AG20443 (cell line): ENCODE data around the gene ANKUB1.

Source experiments
- DNase-seq: peaks from one replicate; pipeline ENCODE4 v3.0.0; 2012; ENCODE audit warnings: low spot score, mixed read lengths

Gene ANKUB1

DNA sequence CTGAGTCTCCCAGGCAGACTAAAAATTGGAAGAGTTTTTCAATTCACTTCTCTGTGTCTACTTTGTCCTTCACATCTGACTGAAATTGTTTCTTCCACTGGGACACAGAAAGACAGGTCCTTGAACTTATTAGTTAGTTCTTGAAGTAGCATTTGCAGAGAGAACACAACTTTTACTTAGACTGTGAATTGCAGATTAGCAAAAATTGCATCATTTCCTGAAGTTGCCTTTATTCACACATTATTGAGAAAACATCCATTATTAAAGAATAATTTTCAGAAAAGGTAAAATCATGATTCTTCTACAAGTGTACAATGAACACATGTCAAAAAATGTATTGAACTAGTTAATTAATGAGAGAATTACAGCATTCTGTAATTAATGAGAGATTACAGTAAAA lies 38.6 kb downstream of the ANKUB1 start:
- no peak for DNase-seq

DNA sequence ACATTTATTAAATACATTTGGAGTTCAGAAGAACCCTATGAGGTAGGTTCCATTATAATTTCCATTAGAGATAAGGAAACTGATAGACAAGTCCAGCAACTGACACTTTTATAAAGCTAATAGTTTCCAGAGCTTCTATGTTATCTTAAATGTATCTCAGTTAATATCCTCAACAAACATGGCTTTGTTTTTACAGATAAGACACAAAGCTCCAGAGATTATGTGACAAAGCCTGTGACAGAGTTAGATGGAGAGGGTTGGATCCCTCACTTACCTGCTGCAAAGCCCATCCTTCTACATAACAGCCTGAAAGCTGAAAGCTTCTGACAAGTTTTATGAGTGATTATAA lies 39.6 kb downstream of the ANKUB1 start:
- DNase-seq: no peak

DNA sequence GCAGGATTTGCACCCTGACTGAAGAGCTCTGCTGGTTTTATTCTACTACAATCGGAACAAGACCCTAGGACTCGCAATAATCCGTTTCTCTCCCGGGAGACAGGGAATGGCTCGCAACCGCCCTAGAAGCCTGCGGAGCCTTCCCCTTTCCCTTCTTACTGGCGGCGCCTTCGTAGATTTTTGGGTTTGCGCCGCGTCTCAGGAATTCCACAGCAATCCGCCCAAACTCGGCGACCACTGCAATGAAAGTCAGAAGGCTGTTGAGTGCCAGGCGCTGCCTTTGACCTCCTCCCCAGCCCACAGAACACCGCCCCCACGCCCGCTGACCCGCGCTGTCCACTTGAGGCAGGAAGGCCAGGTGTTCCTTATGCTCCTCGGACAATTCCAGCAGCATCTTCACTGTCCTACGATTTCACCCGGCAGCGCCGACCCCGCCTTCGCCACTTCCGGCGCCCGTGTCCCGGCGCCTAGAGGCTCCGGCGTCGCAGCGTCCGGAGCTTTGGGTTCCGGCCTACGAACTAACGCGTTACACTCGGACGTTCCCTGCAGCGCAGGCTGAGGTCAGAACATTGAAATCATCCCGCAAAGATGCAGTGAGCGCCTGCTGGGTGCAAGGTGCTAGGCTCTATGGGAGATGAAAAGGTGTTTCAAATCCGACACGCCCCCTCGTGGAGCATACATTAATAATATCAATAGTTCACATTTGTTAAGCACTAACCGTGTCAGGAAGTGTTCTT lies 40.1 kb downstream of the ANKUB1 start, which contains the start of gene COMMD2:
Gene COMMD2, minus strand, starts transcription at position 439 of the 737 bp plus-strand sequence. Its CDS starts 45 bp downstream, at position 394.
- peak; percentile 95 for DNase-seq

DNA sequence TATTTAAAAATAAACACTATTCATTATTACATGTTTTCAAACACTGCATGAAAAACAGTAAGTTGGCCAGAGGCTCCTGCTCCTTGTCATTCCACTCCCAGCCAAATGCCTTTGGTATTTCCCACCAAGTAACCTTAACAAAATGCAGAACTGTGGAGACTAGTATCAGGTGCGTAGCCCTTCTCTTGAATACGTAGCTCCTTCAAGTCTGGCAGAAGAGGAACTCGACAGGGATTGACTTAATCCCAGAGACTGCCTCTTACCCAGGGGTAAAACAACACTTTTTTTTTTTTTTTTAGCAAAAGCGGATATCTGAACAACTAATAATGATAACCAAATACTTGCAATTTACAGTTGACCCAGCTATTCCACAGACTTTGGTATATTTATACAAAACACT lies 40.8 kb downstream of the ANKUB1 start:
- DNase-seq: no peak

DNA sequence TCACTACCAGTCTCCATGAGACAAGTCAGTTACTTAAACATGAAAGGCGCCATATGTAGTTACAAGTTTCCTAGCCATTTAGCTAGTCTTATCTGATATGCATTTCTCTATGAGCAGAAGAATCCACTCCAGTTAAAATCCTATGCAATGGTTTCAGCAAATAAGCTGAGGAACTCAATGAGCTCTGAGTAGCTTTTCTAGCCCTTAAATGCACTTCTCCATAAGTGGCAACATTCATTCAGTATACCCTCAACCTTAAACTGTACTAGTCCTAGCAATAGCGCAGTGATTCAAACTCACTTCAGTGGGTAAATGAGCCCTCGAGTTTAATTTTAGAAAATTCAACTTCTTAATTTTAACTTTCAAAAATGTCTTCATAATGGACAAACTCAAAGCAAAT lies 47.7 kb downstream of the ANKUB1 start:
- no peak for DNase-seq

DNA sequence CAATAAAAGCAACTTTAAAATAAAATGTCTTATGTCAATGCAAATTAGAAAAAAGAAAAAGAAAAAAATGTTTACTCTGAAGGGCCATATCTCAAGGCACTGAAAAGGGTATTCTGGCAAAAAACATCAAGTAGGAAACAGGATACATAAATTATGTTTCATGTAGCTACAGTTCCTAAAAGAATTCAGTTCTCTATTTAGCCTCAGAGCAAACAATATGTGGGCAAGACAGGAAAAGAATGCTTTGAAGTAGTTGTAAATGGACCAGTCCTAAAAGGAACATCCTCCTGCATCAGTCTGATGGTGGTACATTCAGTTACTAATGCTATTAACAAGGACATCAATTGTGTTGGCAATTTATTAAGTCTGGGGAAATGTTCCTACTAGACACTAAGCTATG lies 48.2 kb downstream of the ANKUB1 start:
- DNase-seq: no peak

DNA sequence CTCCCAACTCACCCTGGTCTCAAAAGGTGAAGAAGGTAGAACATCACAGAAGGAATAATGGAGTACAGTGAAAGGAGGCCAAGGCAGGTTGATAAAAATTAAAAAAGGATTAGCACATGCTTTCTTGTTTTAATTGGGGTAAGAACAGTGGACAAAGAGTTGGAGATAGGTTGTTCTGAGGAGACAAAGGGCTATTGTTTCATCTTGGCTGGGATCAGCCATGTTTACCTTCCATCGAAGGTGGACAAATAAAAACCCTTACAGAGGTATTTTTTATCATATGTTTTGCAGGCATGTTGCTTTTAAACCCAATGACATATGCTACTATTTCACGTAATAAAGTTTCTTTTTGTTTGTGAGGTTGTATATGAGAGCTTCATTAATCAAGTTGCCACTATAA lies 53.0 kb downstream of the ANKUB1 start:
- DNase-seq: no peak

DNA sequence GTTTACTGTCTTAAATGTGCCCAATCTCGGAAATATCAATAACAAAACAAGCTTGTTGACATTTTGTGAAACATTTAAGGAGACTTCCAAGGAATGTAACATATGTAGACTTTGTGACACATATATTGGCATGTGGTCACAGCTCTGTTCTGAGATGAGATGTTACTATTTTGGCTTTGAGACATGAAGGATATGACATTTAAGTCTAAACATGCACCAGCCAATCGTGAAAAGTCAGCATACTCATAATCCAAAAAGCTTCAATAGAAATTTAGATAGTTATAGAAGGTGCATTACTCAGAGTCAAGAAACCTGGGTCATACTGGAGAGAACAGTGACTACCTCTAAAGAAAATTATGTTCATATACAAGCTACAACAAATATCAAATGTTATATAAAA lies 53.5 kb downstream of the ANKUB1 start:
- DNase-seq: no peak

DNA sequence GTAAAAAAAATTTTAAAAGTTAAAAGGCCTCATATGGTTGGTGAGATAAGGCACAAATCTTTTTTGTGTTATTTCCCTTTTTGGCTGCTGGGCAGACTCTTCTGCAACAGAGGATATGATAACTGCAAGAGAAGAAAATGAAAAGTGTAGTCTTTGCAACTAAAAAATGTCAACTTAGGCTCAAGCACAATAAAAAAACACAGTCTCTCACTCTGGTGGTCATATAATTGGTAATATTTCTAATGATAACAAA lies 55.5 kb downstream of the ANKUB1 start:
- DNase-seq: no peak

DNA sequence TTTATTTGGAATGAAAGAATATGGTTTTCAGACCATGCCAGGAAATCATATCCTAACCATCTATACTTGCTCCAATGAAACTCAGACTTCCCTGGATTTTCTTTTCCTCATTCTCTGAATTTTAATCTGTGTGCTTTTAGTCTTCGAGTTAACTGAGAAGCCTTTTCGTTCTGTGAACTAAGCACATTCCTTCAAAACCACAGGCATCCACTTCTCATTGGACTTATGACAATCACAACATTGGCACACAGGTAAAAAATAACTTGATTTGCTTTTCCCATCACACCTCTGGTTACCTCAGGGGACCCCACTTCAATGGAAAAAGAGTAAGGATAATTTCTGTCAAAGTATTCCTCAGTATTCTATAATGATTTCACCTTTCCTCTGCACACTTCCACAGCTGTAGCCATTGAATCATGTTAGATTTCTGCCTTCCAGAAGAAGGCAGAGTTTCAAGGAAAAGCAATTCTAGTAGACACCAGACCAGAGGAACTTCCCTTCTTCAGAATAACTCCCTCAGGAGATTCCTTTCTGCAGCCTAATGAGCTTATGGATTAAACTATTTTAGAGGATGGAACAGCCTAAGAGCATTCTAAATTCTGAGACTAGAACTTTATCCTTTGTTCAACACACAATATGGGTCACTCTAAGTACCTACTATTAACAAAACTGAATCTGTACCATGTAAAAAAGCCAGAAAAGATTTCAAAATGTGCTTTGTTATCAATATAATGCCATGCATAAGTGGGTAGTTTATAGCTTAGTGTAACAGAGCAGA lies 56.0 kb downstream of the ANKUB1 start:
- peak; percentile 36 for DNase-seq

DNA sequence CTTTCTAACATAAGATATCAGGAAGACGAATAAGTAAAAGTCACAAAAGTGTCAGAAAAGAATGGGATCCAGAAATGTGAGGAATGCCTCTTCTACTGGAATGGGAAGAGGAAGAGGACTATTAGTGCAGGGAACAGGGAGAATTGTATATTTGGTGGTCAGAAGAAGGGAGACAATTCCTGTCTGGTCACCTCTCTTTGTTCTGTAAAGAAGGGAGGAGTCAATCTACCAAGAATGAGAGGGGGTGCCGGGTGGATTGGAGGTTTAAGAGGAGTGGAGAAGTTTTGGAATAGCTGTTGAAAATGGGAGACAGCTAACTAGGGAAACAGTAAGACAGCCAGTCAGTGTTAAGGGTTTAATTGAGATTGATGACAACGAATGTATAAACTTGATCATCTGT lies 60.1 kb downstream of the ANKUB1 start:
- DNase-seq: no peak

DNA sequence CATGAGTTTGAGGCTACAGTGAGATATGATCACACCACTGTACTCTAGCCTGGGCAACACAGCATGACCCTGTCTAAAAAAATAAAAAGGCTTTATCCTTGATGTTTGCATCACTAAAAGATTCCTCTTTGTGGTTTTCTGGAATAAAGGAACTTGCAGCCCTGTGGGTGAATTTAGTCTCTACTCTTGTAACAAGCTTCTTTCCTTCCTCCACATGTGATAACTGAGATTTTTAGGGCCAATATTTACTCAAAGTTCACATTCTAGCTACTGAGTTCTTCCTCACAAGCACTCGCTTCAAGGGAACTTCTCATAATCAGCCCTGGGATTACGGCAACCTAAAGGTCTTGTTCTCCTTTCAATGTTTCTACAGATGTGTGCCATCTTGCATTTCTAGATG lies 64.7 kb downstream of the ANKUB1 start:
- DNase-seq: no peak

DNA sequence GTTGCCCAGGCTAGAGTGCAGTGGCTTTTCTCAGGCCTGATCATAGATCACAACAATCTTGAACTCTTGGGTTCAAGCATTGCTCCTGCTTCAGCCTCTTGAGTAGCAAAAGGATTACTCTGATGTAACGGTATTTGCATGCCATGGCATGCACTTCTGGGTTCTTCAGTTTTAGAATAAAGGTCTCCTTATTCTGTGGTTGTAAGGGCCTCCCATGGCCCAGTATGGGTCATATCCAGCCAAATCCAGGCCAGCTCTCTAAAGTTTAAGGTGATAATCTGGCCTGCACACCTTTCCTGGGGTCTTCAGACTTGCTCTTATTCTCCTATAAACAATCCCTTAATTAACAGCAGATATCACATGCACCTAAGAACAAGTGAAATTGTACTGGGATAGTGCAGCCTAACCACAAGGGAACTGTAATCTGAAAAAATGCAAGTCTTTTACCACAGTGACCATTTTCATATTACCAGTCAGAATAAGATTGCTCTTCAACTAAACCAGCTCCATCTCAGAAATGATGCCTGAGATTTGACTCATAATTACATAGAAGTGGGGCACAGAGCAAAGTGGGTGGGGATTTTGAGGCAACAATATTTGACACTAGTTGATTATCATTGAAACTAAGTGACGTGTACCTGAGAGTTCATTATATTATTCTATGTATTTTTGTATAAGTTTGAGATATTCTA lies 65.5 kb downstream of the ANKUB1 start:
- DNase-seq: peak; percentile 26

DNA sequence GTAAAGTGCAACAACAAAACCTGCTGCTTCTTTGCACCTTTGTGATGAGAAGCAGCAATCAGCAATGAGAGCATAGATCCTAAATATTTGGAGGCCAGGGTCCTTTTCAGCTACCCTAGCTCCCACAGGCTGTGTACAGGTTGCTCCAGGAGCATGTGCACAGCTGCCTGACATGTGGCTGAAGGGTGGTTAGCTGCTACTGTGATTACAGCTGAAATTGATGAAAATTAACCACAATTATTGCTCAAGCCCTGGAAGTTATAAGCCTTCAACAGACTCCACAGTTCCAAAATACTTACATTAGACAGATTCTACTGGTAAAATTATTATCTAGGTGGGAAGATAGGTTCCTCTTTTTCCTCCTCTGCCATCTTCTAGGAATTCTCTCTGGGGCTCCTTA lies 68.6 kb downstream of the ANKUB1 start:
- peak; percentile 20 for DNase-seq

DNA sequence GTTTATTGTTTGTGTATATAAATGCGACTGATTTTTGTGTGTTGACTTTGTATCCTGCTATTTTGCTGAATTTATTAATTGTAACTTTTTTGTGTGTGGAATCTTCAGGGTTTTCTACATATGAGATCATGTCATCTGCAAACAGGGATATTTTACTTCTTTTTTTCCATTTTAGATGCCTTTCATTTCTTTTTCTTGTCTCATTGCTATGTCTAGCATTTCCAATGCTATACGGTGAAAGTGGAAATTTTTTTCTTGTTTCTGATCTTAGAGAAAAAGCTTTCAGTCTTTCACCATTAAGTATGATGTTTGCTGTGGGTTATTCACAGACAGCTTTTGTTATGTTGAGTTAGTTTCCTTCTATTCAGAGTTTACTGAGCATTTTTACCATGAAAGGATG lies 71.4 kb downstream of the ANKUB1 start:
- no peak for DNase-seq

DNA sequence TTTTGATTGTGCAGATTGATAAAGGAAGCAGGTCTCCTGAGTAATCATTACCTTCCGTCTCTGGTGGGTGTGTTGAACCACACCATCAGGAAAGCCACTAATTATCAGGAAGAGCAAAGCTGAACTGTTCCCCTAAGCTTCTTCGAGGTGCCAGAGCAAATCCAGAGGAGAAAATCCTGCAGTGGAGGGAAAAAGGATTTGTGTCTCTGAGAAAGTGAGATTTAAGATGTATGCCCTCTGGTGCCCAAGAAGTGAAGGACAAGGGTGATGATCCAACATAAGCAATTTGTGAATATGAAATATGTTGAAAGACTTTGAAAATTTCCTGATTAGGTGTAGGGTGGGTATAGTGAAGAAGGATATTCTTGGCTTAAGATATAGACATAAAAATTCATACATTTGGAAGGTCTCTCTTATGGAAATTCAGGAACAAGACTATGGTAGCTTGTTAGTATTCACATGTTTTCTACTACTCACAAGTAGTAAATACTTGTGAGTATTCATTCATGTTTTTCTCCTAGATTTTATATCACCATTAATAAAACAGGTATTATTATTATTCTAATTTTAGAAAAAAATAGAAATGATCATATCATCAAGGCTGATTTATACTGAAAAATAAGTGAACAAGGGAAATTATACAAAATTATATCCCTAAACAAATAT lies 74.8 kb downstream of the ANKUB1 start:
- DNase-seq: peak; percentile 63

DNA sequence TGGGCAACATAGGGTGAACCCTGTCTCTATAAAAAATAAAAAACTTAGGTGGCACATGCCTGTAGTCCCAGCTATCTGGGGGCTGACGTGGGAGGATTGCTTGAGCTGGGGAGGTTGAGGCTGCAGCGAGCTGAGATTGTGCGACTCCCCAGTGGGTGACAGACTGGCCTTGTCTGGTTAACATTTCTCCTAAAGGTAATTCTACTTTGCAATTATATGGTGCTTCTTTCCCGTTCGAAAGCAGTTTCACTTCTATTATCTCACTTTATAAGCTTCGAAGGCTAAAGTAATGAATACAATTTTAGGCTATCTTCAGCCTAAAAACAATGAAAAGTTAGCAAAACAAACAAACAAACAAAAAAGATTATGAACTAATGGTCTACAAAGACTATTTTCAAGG lies 75.4 kb downstream of the ANKUB1 start:
- DNase-seq: no peak

DNA sequence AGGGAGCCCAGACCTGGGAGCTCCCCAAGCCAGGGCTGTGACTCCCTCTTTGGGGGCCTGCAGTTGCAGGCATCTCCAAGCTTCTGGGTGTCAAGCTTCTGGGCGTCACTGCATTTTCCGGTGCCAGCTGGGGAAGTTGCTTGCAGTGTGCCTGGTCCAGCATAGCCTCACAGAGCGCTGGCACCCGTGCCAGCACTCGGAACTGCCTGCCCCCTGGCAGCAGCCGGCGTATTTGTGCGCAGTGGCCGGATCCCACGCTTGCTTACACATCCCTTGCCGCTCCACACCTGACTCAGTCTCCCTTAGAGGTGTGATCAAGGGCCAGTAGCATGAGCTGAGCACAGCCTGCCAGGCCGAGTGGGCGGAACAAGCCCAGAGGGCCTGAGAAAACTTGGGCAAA lies 77.1 kb downstream of the ANKUB1 start:
- DNase-seq: no peak

DNA sequence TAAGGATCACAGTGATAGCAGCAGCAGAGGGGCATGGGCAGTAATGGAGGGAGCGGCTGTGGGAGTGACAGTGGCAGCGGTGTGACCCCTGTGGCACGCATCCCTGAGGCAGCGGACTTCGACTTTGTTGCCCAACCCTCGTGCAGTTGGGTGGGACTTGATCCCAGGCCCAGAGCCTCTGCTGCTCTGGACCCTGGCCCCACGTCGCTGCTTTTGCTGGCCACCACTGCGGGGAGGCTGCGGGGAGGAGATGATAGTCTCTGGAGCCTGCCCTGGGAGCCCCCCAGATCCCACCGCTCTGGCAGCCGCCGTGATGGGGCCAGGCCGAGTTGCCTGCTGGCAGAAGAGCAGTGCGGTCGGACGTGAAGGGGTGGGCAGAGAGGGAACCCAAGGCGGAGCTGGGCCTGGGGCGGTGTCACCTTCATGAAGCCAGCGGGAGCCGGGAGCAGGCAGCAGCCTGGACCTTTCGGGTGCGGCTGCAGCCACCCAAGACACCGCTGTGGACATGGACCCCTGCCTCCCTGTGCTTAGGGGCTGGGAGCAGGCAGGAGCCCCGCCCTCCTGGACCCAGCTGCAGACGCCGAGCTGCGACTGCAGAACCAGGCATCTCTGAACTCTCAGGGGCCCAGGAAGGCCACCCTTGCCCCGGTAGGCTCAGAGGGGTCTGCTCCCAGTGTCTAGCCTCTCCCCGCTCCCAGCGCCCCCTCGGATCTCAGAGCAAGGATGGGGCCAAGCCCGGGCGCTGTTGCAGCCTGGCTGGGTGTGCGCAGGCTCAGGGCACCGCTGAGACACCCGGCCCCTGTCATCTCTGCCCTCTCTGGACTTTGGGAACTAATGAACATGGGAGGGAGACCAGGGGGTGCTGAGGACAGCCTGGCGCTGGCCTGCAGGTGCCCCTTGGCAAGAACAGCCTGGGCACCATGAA lies 78.4 kb downstream of the ANKUB1 start:
- no peak for DNase-seq
